Measurements from ENCODE around the gene KCNMA1. TPM values are rescaled to one million over a fixed set of nuclear protein-coding genes. Genes with fewer than 3 reads are reported as not detected.
A peak's percentile ranks its signal among the peaks of the same experiment; 100 is the strongest.

The KCNMA1 gene
- total RNA-seq, 4 donors from 2014 or later: 68.4 to 170 (median 119) TPM

DNA sequence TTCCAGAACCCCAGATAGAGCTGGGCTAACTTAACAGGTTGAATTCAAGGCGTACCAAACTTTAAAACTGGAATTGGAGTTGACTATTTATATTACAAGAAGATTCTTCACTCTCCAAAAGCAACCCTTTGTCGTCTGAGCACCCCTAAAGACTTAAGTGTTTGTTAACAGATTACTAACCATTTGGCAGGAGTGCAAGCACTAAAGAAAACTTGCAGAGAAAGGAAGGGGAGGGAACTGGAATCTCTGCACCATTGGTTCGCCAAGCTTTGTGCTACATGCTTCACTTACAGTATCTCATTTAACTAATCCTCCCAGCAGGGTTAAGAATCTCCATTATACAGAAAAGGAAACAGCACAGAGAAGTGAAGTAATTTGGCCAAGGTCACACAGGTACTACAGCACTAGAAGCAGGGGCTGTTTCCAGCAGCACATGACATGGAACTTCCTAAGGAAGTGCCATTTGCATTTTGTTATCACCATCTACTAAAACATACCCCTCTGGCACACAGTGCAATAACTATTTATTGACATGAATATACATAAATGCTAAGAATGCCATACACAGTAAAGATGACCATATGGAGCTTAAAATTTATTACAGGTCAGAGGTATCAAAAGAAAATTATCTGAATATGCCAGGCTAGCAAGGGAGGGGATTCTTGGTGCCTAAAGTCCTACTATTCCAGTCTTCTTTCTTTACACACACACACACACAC is 201.2 kb downstream of the KCNMA1 start:
- Histone ChIP-seq H3K27ac (peak overlapping the region in 2 of 4 donors; percentile 37 to 43), H3K9me3 (no peaks in the 10 kb centered on the region), H3K4me1 (peaks cover 0 to 11% (median 4%) of the 10 kb centered on the region in 4 donors), H3K36me3 (no peaks in the 10 kb centered on the region), H3K4me3 (no peak overlapping the region), H3K27me3 (no peaks in the 10 kb centered on the region)
- no peak for DNase-seq
- 57 to 66% methylated on average over 2 to 3 of the region's 3 CpGs for WGBS, 2 donors (ENCODE audit: low coverage in 1 of 2)
- no peak for TF ChIP-seq EP300 (IDR thresholded peaks at IDR 0.05; ENCODE audit: low read depth)
- TF ChIP-seq CTCF (IDR thresholded peaks at IDR 0.05): no peak
- TF ChIP-seq POLR2A (IDR thresholded peaks at IDR 0.05): no peak
- TF ChIP-seq POLR2AphosphoS5 (IDR thresholded peaks at IDR 0.05): no peak
- intact Hi-C loops (cut with DNase I; ENCODE audit: low total_unique reads): no loop called here
- in situ Hi-C loops (cut with MboI; ENCODE audit: low pct_ligation_motif_present in 1 of 4, low pct_unique_long_range_greater_than_20kb in 1 of 4, low sequenced_read_pairs in 3 of 4): no loop called here

- Histone ChIP-seq H3K27ac (no peak overlapping the region), H3K4me3 (no peak overlapping the region), H3K9me3 (no peaks in the 10 kb centered on the region), H3K27me3 (no peaks in the 10 kb centered on the region), H3K4me1 (peaks cover 0 to 11% (median 4%) of the 10 kb centered on the region in 4 donors), H3K36me3 (no peaks in the 10 kb centered on the region)
- TF ChIP-seq POLR2A (IDR thresholded peaks at IDR 0.05) (no peak), CTCF (IDR thresholded peaks at IDR 0.05) (no peak), POLR2AphosphoS5 (IDR thresholded peaks at IDR 0.05) (no peak), EP300 (IDR thresholded peaks at IDR 0.05; ENCODE audit: low read depth) (no peak)
- intact Hi-C loops (cut with DNase I; ENCODE audit: low total_unique reads) (no loop called here), in situ Hi-C loops (cut with MboI; ENCODE audit: low pct_ligation_motif_present in 1 of 4, low pct_unique_long_range_greater_than_20kb in 1 of 4, low sequenced_read_pairs in 3 of 4) (no loop called here)
- WGBS, 2 donors (ENCODE audit: low coverage in 1 of 2): 88 to 89% methylated on average over 6 to 7 of the region's 7 CpGs
- DNase-seq: no peak
Observed at GRCh38 chr10:77433546-77433945, 204.1 kb downstream of the KCNMA1 start.

DNA sequence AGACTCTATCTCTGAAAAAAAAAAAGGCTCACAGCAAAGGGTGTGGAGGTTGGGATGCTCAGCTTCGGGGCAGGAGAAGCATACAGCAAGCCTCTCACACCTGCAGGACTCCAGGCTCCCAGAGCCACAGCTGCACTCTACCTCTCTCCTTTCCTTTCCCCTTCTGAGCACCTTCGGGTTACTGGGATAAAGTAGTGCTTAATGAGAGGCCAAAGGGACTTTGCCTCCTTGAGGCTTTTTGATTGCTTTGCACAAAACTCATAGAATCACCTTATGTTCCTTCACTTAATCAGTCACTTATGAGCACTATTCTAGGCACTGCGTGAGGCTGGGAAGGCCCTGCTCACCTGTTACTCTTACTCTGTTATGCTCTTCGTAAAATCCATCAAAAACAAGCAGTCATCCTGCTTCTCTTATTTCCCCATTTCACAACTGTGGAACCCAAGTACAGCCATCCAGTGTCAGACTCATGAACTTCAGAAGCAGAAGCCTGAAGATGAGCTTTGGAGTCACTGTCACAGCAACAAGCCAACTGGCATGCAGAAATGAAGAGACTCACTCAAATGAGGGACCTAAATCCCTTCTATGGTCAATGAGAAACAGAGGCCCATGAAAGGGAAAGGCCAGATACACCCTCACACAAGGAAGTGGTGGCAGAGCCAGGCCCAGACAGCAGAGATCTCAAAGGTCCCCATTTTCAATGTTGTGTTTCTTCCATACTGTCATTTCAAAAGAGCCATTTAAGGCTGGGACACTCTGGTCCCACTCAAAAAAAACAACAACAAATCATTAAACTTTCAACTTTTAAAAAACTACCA is 205.4 kb downstream of the KCNMA1 start:
- H3K27me3 ChIP-seq: no peaks in the 10 kb centered on the region
- H3K4me3 ChIP-seq: no peak overlapping the region
- WGBS, 2 donors (ENCODE audit: low coverage in 1 of 2): 53 to 65% methylated on average over 3 to 4 of the region's 4 CpGs
- no peak for DNase-seq
- in situ Hi-C loops (cut with MboI; ENCODE audit: low pct_ligation_motif_present in 1 of 4, low pct_unique_long_range_greater_than_20kb in 1 of 4, low sequenced_read_pairs in 3 of 4) (no loop called here), intact Hi-C loops (cut with DNase I; ENCODE audit: low total_unique reads) (no loop called here)
- H3K27ac ChIP-seq: peak overlapping the region in 2 of 4 donors; percentile 1 to 11
- peaks cover 0 to 11% (median 4%) of the 10 kb centered on the region in 4 donors for H3K4me1 ChIP-seq
- no peaks in the 10 kb centered on the region for H3K9me3 ChIP-seq
- TF ChIP-seq POLR2AphosphoS5 (IDR thresholded peaks at IDR 0.05) (no peak), POLR2A (IDR thresholded peaks at IDR 0.05) (no peak), EP300 (IDR thresholded peaks at IDR 0.05; ENCODE audit: low read depth) (no peak), CTCF (IDR thresholded peaks at IDR 0.05) (no peak)
- H3K36me3 ChIP-seq: no peaks in the 10 kb centered on the region

GRCh38 chr10:77431209-77431611 is 206.4 kb downstream of the KCNMA1 start:
- TF ChIP-seq CTCF (IDR thresholded peaks at IDR 0.05) (no peak), POLR2AphosphoS5 (IDR thresholded peaks at IDR 0.05) (no peak), POLR2A (IDR thresholded peaks at IDR 0.05) (no peak), EP300 (IDR thresholded peaks at IDR 0.05; ENCODE audit: low read depth) (no peak)
- in situ Hi-C loops (cut with MboI; ENCODE audit: low pct_ligation_motif_present in 1 of 4, low pct_unique_long_range_greater_than_20kb in 1 of 4, low sequenced_read_pairs in 3 of 4): no loop called here

More at GRCh38 chr10:77431209-77431611, 206.4 kb downstream of the KCNMA1 start:
- Histone ChIP-seq H3K9me3 (no peaks in the 10 kb centered on the region), H3K4me1 (peaks cover 0 to 11% (median 4%) of the 10 kb centered on the region in 4 donors), H3K27ac (no peak overlapping the region), H3K36me3 (no peaks in the 10 kb centered on the region), H3K27me3 (no peaks in the 10 kb centered on the region), H3K4me3 (no peak overlapping the region)
- DNase-seq: no peak
- intact Hi-C loops (cut with DNase I; ENCODE audit: low total_unique reads): no loop called here
